Transverse colon (tissue), 4 donors: ENCODE results near the gene PHF12. TPM values are rescaled to one million over a fixed set of nuclear protein-coding genes. Genes with fewer than 3 reads are reported as not detected.

Source experiments
- DNase-seq: peaks from one replicate; pipeline ENCODE4 v3.0.0-alpha.2; 2019
- H3K27ac ChIP-seq, 4 donors: fragments of 200-600 bp; sonication (generic); 2 replicates each; pipeline ENCODE4 v1.5.1; 2016 to 2018; ENCODE audit warnings: inconsistent platforms in 4 of 4
- H3K27me3 ChIP-seq: fragments of 200-600 bp; sonication (generic); 2 replicates; pipeline ENCODE4 v1.5.1; 2017; ENCODE audit warnings: inconsistent platforms
- H3K36me3 ChIP-seq, 4 donors: fragments of 200-600 bp; sonication (generic); 2 replicates each; pipeline ENCODE4 v1.5.1; 2017 to 2019; ENCODE audit warnings: inconsistent platforms in 4 of 4
- H3K4me1 ChIP-seq, 4 donors: fragments of 200-600 bp; sonication (generic); 2 replicates each; pipeline ENCODE4 v1.5.1; 2017 to 2020; ENCODE audit warnings: inconsistent platforms in 4 of 4
- H3K4me3 ChIP-seq, 4 donors: fragments of 200-600 bp; sonication (generic); 1 replicate in 1 of 4; 2 replicates in 3 of 4; pipeline versions ENCODE4 v1.5.1 to v1.6.1; 2017 to 2019; ENCODE audit warnings: inconsistent platforms in 4 of 4
- H3K9me3 ChIP-seq, 2 donors: fragments of 200-600 bp; sonication (generic); 2 replicates each; pipeline ENCODE4 v1.5.1; 2017 to 2019; ENCODE audit warnings: inconsistent platforms in 2 of 2
- CTCF ChIP-seq, 5 experiments: fragments of 200-600 bp in 3 of 5; fragments of 450-650 bp in 2 of 5; sonication (generic) in 3 of 5; IDR thresholded peaks; 1 replicate in 2 of 5; 2 replicates in 3 of 5; pipeline ENCODE4 v1.5.1; 2016 to 2017; ENCODE audit warnings: antibody characterized with exemption in 5 of 5, inconsistent platforms in 3 of 5, mild to moderate bottlenecking in 2 of 5, moderate library complexity in 1 of 5
- EP300 ChIP-seq: sonication (generic); formaldehyde crosslinking; IDR thresholded peaks from one replicate; pipeline ENCODE4 v1.6.1; 2017; ENCODE audit warnings: antibody characterized with exemption, low read depth
- POLR2A ChIP-seq: fragments of 450-650 bp; IDR thresholded peaks from one replicate; pipeline ENCODE4 v1.6.1; 2016; ENCODE audit warnings: antibody characterized with exemption, mild to moderate bottlenecking, moderate library complexity
- POLR2AphosphoS5 ChIP-seq, 3 donors: sonication (generic); formaldehyde crosslinking; IDR thresholded peaks; one replicate each; pipeline ENCODE4 v1.6.1; 2016; ENCODE audit warnings: antibody characterized with exemption in 3 of 3
- WGBS, 2 donors: methylation state at CpG; one replicate each; pipeline ENCODE4 v1.1.5; 2018; ENCODE audit warnings: low coverage in 1 of 2; 5-methylcytosine and 5-hydroxymethylcytosine counted together
- in situ Hi-C, 4 donors: fragments of 200-750 bp; cut with MboI; loops; one replicate each; pipeline versions ENCODE4 v1.15.0 to v1.15.1; 2017; ENCODE audit warnings: low sequenced_read_pairs in 3 of 4, low pct_ligation_motif_present in 1 of 4, low pct_unique_long_range_greater_than_20kb in 1 of 4
- intact Hi-C: fragments of 100-400 bp; cut with DNase I; formaldehyde crosslinking; loops from one replicate; pipeline ENCODE4 v1.15.1; 2023; ENCODE audit warnings: low total_unique reads
- total RNA-seq, 4 donors: library from RNA; depleted of rRNA; stranded (reverse); fragments of >200 nt; gene quantifications; one replicate each; pipeline ENCODE4 v1.1.0, GENCODE V29; 2016

Gene PHF12
- total RNA-seq, 4 donors from 2014 or later: 43.5 to 134 (median 60.5) TPM

GRCh38 chr17:28985950-28986713, 34.8 kb upstream of the PHF12 start:
- Histone ChIP-seq H3K27ac (no peak overlapping the region), H3K9me3 (no peaks in the 10 kb centered on the region), H3K4me3 (no peak overlapping the region), H3K27me3 (peaks cover 19% of the 10 kb centered on the region), H3K4me1 (no peaks in the 10 kb centered on the region), H3K36me3 (no peaks in the 10 kb centered on the region)
- no peak for DNase-seq
- TF ChIP-seq EP300 (no peak), POLR2A (no peak), CTCF (IDR thresholded peaks at IDR 0.05) (no peak), POLR2AphosphoS5 (IDR thresholded peaks at IDR 0.05) (no peak)
- 57% methylated on average over 35 of the region's 36 CpGs; no CpG with 5 or more reads in 1 of the 2 donors for WGBS, 2 donors
- intact Hi-C loops: no loop called here
- in situ Hi-C loops: no loop called here

GRCh38 chr17:28983286-28984230, 32.2 kb upstream of the PHF12 start:
- Histone ChIP-seq H3K36me3 (no peaks in the 10 kb centered on the region), H3K4me1 (no peaks in the 10 kb centered on the region), H3K27me3 (peaks cover 19% of the 10 kb centered on the region), H3K27ac (peak overlapping the region in 1 of 4 donors; percentile 62), H3K9me3 (no peaks in the 10 kb centered on the region), H3K4me3 (no peak overlapping the region)
- no peak for TF ChIP-seq POLR2AphosphoS5 (IDR thresholded peaks at IDR 0.05)
- TF ChIP-seq CTCF (IDR thresholded peaks at IDR 0.05): no peak
- TF ChIP-seq EP300: no peak
- no peak for TF ChIP-seq POLR2A
- DNase-seq: no peak
- in situ Hi-C loops (no loop called here), intact Hi-C loops (no loop called here)
- WGBS, 2 donors: 49 to 59% methylated on average over 5 to 7 of the region's 7 CpGs

- H3K4me1 ChIP-seq: no peaks in the 10 kb centered on the region
- in situ Hi-C loops: no loop called here
- peak overlapping the region; percentile 36 to 62 (median 51) for H3K27ac ChIP-seq
Observed at GRCh38 chr17:28982131-28982793, 30.9 kb upstream of the PHF12 start.

More at GRCh38 chr17:28982131-28982793, 30.9 kb upstream of the PHF12 start:
- TF ChIP-seq CTCF (IDR thresholded peaks at IDR 0.05): no peak
- no peak for TF ChIP-seq EP300
- TF ChIP-seq POLR2A: no peak
- TF ChIP-seq POLR2AphosphoS5 (IDR thresholded peaks at IDR 0.05): no peak
- peaks cover 19% of the 10 kb centered on the region for H3K27me3 ChIP-seq
- H3K36me3 ChIP-seq: no peaks in the 10 kb centered on the region
- H3K4me3 ChIP-seq: no peak overlapping the region
- H3K9me3 ChIP-seq: no peaks in the 10 kb centered on the region
- intact Hi-C loops: no loop called here
- 63 to 77% methylated on average over 3 to 11 of the region's 11 CpGs for WGBS, 2 donors
- peak; percentile 16 for DNase-seq
